Activated naive CD4-positive, alpha-beta T cell treated with anti-CD3 and anti-CD28 coated beads, Interleukin-2, amount 50 U/mL, for 72 hours (primary cell): ENCODE results near the gene CARD19. TPM values are rescaled to one million over a fixed set of nuclear protein-coding genes. Genes with fewer than 3 reads are reported as not detected.

Experiments used
- ATAC-seq, 2 donors: fragments of 150-1000 bp; cut with Tn5 transposase; 2 replicates each; pipeline ENCODE4 v1.10.0; 2021; ENCODE audit warnings: mild to moderate bottlenecking in 2 of 2, moderate library complexity in 2 of 2
- DNase-seq, 2 donors: peaks; one replicate each; pipeline ENCODE4 v3.0.0; 2021 to 2022; ENCODE audit warnings: low spot score in 2 of 2
- H3K27ac Mint-ChIP-seq, 2 donors: one replicate each; pipeline ENCODE4 v1.8.0; 2022; ENCODE audit warnings: mild to moderate bottlenecking in 2 of 2, mixed read lengths in 2 of 2
- H3K36me3 Mint-ChIP-seq, 2 donors: one replicate each; pipeline ENCODE4 v1.8.0; 2022; ENCODE audit warnings: mixed read lengths in 2 of 2
- H3K9me3 Mint-ChIP-seq, 2 donors: one replicate each; pipeline ENCODE4 v1.8.0; 2022; ENCODE audit warnings: mixed read lengths in 2 of 2
- total RNA-seq, 2 donors: library from RNA; stranded (reverse); gene quantifications; one replicate each; pipeline ENCODE4 v1.2.3, GENCODE V29; 2022

Gene CARD19
- total RNA-seq, 2 donors from 2014 or later: 58.1 to 82.6 TPM

DNA sequence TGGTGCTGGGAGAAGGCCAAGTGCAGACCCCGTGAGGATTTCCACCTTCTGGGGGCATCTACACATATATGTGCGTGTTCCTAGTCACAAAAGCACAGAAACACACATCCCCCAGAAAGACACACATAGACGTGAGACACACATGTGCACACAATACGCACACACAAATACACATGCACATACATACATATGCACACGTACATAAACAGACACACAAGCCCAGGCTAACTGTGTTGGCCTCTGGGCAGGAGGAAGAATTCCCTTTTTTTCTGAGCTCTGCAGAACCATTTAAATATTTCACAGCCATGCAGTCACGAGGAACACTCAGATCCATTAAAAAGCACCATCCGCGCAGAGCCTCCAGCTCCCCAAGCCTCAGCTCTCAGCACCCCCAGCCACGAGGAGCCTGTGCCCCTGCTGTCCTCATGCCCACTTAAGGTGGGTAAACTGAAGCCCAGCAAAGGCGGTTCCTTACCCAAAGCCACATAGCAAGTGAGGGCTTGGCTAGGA, 32.8 kb downstream of the CARD19 start:
- DNase-seq (no peak), ATAC-seq (no peak)
- peak overlapping the region; percentile 43 to 88 for H3K27ac Mint-ChIP-seq
- no peaks in the 10 kb centered on the region for H3K9me3 Mint-ChIP-seq
- H3K36me3 Mint-ChIP-seq: peaks cover 27 to 32% of the 10 kb centered on the region in 2 donors

DNA sequence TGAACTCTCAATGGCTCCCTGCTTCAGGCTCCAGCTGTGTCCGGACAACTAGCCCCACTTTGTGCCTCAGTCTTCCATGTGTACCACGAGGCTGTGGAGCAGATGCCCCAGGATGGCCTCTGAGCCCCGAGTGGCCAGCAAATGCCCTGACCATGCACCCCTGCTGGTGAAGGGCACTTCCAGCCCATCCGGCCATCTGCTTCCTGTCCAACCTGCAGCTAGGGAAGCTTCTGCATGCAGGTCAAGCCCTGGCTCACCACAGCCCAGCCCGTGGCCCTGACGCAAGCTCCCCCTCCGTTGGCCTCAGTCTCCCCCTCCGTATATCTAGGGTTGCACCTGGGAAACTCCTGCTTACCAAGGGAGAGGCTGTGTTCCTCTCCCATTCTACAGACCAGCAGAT, 33.3 kb downstream of the CARD19 start:
- H3K36me3 Mint-ChIP-seq: peaks cover 27 to 32% of the 10 kb centered on the region in 2 donors
- H3K27ac Mint-ChIP-seq: no peak overlapping the region
- ATAC-seq (no peak), DNase-seq (no peak)
- H3K9me3 Mint-ChIP-seq: no peaks in the 10 kb centered on the region

GRCh38 chr9:93129691-93130500, 33.9 kb downstream of the CARD19 start:
- peaks cover 24 to 27% of the 10 kb centered on the region in 2 donors for H3K36me3 Mint-ChIP-seq
- ATAC-seq (no peak), DNase-seq (no peak)
- peak overlapping the region in 1 of 2 donors; percentile 97 for H3K27ac Mint-ChIP-seq
- H3K9me3 Mint-ChIP-seq: no peaks in the 10 kb centered on the region

- Mint-ChIP-seq H3K9me3 (no peaks in the 10 kb centered on the region), H3K27ac (peak overlapping the region; percentile 88 to 97), H3K36me3 (peaks cover 17 to 26% of the 10 kb centered on the region in 2 donors)
- DNase-seq (no peak), ATAC-seq (no peak)
These were observed 35.0 kb downstream of the CARD19 start for GRCh38 chr9:93130861-93131481.

DNA sequence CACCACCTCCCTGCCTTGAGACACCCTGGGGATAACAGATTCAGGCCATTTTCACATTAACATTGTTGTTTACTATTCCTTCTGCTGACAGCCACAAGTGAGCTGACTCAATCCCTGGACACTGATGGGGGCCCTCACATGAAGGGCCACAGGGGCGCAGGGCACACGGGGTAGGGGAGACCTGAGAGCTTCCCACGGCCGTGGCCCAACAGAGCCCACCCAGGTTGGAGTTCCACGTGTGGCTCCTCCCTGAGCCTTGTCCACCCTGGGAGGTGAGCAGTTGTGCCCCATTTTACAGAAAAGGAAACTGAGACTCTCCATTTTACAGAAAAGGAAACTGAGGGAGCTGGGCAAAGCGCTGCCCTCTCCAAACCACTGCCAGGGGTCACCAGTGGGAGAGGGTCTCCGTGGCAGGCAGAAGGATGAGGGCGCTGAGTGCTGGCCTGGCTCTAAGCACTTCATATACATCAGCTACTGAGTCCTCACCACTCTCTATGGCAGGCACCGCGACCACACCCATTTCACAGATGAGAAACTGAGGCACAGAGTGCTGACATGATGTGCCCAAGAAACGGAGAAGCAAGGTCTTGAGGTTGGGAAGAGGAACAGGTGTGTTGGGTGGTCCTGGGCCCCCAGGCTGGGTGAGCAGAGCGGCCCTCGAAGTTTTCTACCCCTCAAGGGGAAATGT, 35.7 kb downstream of the CARD19 start:
- H3K9me3 Mint-ChIP-seq: no peaks in the 10 kb centered on the region
- DNase-seq (no peak), ATAC-seq (no peak)
- H3K36me3 Mint-ChIP-seq: peaks cover 12 to 26% of the 10 kb centered on the region in 2 donors
- H3K27ac Mint-ChIP-seq: peak overlapping the region; percentile 88 to 97

- peak overlapping the region; percentile 90 to 97 for H3K27ac Mint-ChIP-seq
- H3K36me3 Mint-ChIP-seq: peaks cover 12 to 26% of the 10 kb centered on the region in 2 donors
- H3K9me3 Mint-ChIP-seq: no peaks in the 10 kb centered on the region
- no peak for ATAC-seq
- no peak for DNase-seq
These were observed 36.4 kb downstream of the CARD19 start for GRCh38 chr9:93132287-93132927.

DNA sequence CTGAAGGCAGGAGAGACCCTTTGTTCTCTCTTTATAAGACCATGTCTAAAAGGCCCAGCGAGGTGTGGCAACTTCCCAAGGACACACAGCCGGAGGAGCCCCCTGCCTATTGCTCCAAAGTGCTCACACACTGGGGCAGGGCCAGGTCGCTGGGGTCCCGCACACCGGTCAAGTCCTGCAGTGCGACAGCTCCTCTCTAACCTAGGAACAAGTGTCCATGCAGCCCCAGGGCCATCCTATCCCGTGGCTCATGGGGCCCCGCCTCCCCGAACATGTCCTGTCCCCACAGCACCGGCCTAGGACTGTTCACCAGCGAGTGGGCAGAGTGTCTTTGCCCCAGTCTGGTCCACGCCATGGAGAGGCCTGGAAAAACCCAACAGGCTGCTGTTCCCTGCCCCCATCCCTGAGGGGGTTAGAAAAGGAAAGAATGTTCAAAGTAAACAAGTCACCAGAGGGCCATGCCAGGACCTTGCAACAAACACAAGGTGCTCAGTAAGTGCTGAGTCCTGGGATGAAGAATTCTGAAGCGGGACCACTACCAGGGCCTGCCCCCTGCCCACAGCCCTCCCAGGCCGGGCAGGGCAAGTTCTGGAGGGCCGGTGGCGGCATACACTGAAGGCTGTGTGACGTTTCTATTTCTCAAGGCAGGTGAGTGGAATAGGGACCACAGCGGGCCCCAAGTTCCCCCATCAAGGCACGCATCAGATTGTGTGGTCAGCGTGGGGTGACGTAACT, 37.1 kb downstream of the CARD19 start:
- H3K36me3 Mint-ChIP-seq: peaks cover 12 to 26% of the 10 kb centered on the region in 2 donors
- H3K9me3 Mint-ChIP-seq: no peaks in the 10 kb centered on the region
- ATAC-seq (peak in 1 of 2 donors; percentile 67), DNase-seq (peak in 1 of 2 donors; percentile 89)
- H3K27ac Mint-ChIP-seq: peak overlapping the region; percentile 90 to 97

- ATAC-seq (peak in 1 of 2 donors; percentile 22), DNase-seq (peak in 1 of 2 donors; percentile 50)
- Mint-ChIP-seq H3K36me3 (peaks cover 12 to 26% of the 10 kb centered on the region in 2 donors), H3K27ac (peak overlapping the region; percentile 90 to 97), H3K9me3 (no peaks in the 10 kb centered on the region)
These were observed 37.6 kb downstream of the CARD19 start for GRCh38 chr9:93133681-93134014.

DNA sequence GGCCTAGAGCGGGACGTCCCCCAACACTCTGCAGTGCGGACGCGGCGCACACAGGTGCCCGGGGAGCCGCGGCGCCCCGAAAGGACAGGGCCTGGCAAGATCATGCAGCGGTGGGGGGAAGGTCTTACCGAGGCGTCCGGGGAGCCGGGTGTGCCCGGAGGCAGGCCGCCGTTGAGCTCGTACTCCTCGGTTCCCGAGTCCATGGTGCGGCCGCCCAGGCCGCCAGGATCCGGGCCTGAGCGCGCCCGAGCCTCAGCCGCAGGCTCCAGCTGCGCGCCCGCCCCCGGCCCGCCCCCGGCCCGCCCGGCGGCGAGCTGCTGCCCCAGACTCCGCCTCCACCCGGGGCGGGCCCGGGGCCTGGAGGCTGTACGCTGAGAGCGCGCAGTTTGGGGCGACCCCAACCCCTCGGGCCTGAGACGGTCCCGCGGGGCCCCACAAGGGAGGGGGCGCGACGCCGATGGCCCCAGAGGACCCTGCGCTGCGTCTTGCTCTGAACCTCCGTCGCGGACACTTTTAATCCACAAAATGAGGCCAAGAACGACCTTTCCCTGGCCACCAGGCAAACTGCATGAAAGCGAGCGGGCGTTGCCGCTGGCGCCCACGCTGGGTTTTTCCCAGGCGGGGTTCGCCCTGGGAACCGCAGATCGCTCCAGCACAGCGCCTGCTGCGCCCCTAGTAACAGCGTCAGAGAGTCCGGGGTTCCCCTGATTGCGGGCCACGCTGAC, 38.2 kb downstream of the CARD19 start, which contains the start of gene NINJ1:
NINJ1 (minus strand) TSS at position 237 of the 725 bp plus-strand sequence; CDS start at position 203, 34 bp downstream.
- ATAC-seq (peak; percentile 81 to 88), DNase-seq (peak; percentile 83 to 96)
- peaks cover 12 to 26% of the 10 kb centered on the region in 2 donors for H3K36me3 Mint-ChIP-seq
- H3K9me3 Mint-ChIP-seq: no peaks in the 10 kb centered on the region
- peak within 1 kb of the TSS; percentile 90 to 97 for H3K27ac Mint-ChIP-seq

DNA sequence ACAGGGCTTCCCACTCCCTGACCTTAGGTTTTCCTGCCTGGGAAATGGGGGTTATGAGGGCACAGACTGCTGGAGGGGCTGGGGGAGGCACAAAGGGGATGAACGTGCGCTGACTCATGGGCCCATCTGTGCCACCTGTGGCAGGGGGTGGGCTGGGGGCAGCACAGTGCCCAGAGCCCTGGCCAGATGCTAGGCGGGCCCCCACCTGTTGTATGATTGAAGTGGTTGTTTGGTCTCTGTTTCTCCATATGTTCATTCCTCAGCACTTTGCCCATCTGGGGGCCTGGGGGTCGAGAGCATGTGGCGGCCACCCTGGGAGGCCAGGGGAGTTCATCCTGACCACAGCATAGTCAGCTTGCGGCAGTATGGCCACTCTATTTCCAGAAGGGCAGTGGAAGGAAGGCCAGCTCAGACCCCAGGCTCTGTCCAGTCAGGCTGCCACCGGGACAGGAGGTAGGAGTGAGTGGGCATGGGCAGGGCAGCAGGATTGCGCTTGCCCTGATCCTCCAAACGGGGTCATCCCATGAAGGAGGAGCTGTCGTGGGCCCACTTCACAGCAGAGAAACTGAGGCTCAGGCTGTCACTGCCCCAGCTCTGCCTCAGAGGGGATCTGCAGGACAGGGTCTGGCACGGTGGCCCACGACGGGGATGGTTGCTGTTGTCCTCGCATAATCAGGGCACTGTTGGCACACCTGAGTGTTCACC, 38.9 kb downstream of the CARD19 start:
- H3K9me3 Mint-ChIP-seq: no peaks in the 10 kb centered on the region
- peaks cover 12 to 26% of the 10 kb centered on the region in 2 donors for H3K36me3 Mint-ChIP-seq
- H3K27ac Mint-ChIP-seq: peak overlapping the region; percentile 68 to 97
- no peak for ATAC-seq
- DNase-seq: no peak

- H3K36me3 Mint-ChIP-seq: peaks cover 12 to 23% of the 10 kb centered on the region in 2 donors
- peak overlapping the region in 1 of 2 donors; percentile 77 for H3K27ac Mint-ChIP-seq
- ATAC-seq (no peak), DNase-seq (no peak)
- H3K9me3 Mint-ChIP-seq: no peaks in the 10 kb centered on the region
These were observed 40.0 kb downstream of the CARD19 start for GRCh38 chr9:93136011-93136440.

DNA sequence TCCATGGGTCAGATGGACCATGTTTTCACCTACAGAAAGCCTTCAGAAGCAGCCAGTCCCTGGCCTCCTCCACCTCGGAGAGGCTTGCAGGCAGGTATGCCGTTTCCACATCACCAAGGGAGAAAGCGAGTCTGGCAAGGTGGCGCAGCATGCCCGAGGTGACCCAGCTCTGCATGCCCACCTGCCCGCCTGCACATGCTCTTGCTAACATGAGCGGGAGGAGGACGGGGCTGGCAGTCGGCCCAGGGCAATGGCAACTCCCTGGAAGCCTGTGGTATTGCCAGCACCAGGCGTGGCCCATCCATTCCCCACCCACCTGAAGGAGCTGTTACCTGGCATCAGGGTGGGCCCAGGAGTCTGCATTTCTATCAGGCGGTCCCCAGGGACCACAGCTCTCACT, 41.3 kb downstream of the CARD19 start:
- ATAC-seq: no peak
- peaks cover 10 to 12% of the 10 kb centered on the region in 2 donors for H3K36me3 Mint-ChIP-seq
- H3K27ac Mint-ChIP-seq: no peak overlapping the region

DNA sequence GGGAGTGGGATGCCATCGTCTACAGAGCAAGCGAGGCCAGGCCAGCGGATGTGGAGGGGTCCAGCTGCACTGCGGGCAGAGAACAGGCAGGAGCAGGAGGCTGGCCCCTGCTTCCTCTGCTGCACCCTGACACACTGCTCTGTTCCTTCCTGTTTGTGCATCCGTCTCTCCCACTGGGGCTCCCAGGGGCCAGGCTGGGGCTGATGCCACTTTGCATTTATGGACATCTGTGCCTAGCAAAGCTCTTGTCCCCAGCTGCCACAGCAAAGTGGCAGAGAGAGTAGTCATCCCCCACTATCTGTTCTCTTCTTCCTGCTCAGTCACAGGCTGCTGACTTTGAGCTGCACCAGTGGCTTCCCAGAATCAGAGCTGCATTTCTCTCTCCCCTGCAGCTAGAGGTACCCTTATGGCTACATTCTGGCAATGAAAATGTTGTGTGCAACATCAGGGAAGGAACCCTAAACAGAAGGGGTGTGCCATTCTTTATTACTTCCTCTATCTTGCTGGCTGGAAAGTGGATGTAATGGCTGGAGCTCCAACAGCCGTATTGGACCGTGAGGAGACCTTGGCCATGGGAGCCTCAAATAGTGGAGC, 42.3 kb downstream of the CARD19 start:
- Mint-ChIP-seq H3K9me3 (no peaks in the 10 kb centered on the region), H3K36me3 (peaks cover 1 to 3% of the 10 kb centered on the region in 2 donors), H3K27ac (no peak overlapping the region)
- DNase-seq (no peak), ATAC-seq (no peak)

More for the DNA sequence above, 41.3 kb downstream of the CARD19 start:
- H3K9me3 Mint-ChIP-seq: no peaks in the 10 kb centered on the region
- DNase-seq: no peak

GRCh38 chr9:93139365-93140182, 43.6 kb downstream of the CARD19 start:
- no peak for ATAC-seq
- H3K27ac Mint-ChIP-seq: peak overlapping the region in 1 of 2 donors; percentile 82

More at GRCh38 chr9:93139365-93140182, 43.6 kb downstream of the CARD19 start:
- no peak for DNase-seq
- Mint-ChIP-seq H3K9me3 (no peaks in the 10 kb centered on the region), H3K36me3 (no peaks in the 10 kb centered on the region)
